ENCODE measurements around the gene KCNIP2. TPM values are rescaled to one million over a fixed set of nuclear protein-coding genes. Genes with fewer than 3 reads are reported as not detected.

The KCNIP2 gene
- polyA plus RNA-seq, 1 of the 3 experiments (the other 2 are of a cell fraction): 1.0 TPM

GRCh38 chr10:101838416-101838970, 5.1 kb downstream of the KCNIP2 start:
- Histone ChIP-seq H3K27me3 (ENCODE audit: insufficient read depth) (no peaks in the 10 kb centered on the region), H3K9me3 (no peaks in the 10 kb centered on the region), H3K36me3 (replicated peaks in 1 of 2; ENCODE audit: control insufficient read depth in 1 of 2, insufficient read depth in 2 of 2, low read length in 1 of 2) (no peaks in the 10 kb centered on the region), H3K9me2 (no peaks in the 10 kb centered on the region), H4K20me1 (ENCODE audit: insufficient read depth) (0 out of 2 replicates have a peak, but pooled peaks cover 4% of the 10 kb centered on the region), H3K4me2 (no peak overlapping the region), H3K4me3 (ENCODE audit: low read depth in 2 of 2, low read length in 1 of 2) (no peak overlapping the region), H3F3A (replicated peaks; ENCODE audit: insufficient read depth) (peaks cover 8% of the 10 kb centered on the region), H3K9ac (no peak overlapping the region), H3K79me2 (ENCODE audit: insufficient read depth) (peaks cover 5% of the 10 kb centered on the region; the same call in 1 of the 2 replicates), H3K27ac (ENCODE audit: low read depth in 2 of 2, low read length in 1 of 2) (no peak overlapping the region), H2AFZ (ENCODE audit: low read depth) (no peak overlapping the region), H3K4me1 (ENCODE audit: control insufficient read depth in 1 of 2, insufficient read depth in 2 of 2, low read depth in 1 of 2, low read length in 1 of 2) (peaks cover 0 to 13% of the 10 kb centered on the region in 2 experiments; a peak in 1 of 4 replicates)
- POLR2A ChIA-PET: no interaction called here
- DNase-seq: no peak
- no peak for TF ChIP-seq RCOR1 (IDR thresholded peaks at IDR 0.05; ENCODE audit: low read length)
- no peak for TF ChIP-seq MXI1 (IDR thresholded peaks at IDR 0.05; ENCODE audit: low read depth, low read length)
- no peak for TF ChIP-seq ELF1 (IDR thresholded peaks at IDR 0.05)
- no peak for TF ChIP-seq USF2 (IDR thresholded peaks at IDR 0.05; ENCODE audit: borderline replicate concordance, low read depth, low read length)
- TF ChIP-seq TAF1 (IDR thresholded peaks at IDR 0.05; ENCODE audit: borderline replicate concordance, low read depth, low read length): no peak
- no peak for TF ChIP-seq GABPA (IDR thresholded peaks at IDR 0.05; ENCODE audit: low read depth)
- TF ChIP-seq POLR2AphosphoS5 (IDR thresholded peaks at IDR 0.05; ENCODE audit: low read depth, low read length): no peak
- TF ChIP-seq RFX5 (IDR thresholded peaks at IDR 0.05; ENCODE audit: low read length): no peak
- TF ChIP-seq PBX3 (IDR thresholded peaks at IDR 0.05): no peak
- TF ChIP-seq CHD2 (IDR thresholded peaks at IDR 0.05; ENCODE audit: low read length, partially characterized antibody): no peak
- no peak for TF ChIP-seq USF1 (IDR thresholded peaks at IDR 0.05; ENCODE audit: borderline replicate concordance, low read depth)
- TF ChIP-seq TEAD4 (IDR thresholded peaks at IDR 0.05; ENCODE audit: borderline replicate concordance, insufficient read depth): no peak
- no peak for TF ChIP-seq NRF1 (IDR thresholded peaks at IDR 0.05; ENCODE audit: low read depth, low read length)
- TF ChIP-seq FOXM1 (IDR thresholded peaks at IDR 0.05; ENCODE audit: low read depth): no peak
- no peak for TF ChIP-seq EP300 (IDR thresholded peaks at IDR 0.05; ENCODE audit: borderline replicate concordance in 1 of 2, low read depth in 1 of 2, low read length in 1 of 2)
- no peak for TF ChIP-seq TCF12 (IDR thresholded peaks at IDR 0.05)
- TF ChIP-seq RAD21 (IDR thresholded peaks at IDR 0.05; ENCODE audit: low read length): no peak
- no peak for TF ChIP-seq FOSL2 (IDR thresholded peaks at IDR 0.05; ENCODE audit: borderline replicate concordance, low read depth)
- CTCF ChIA-PET: interaction anchor here (0.8 to 13.4 kb wide), 4 partner anchors 19 to 234 kb away, joined by 3 to 301 read pairs (median 88); partner anchors contain the start of gene OGA
- 96% methylated on average over 5 of the region's 6 CpGs for WGBS (ENCODE audit: low lambda C conversion rate)
